LNCaP clone FGC (cell line): ENCODE measurements around the gene DCAF8.
A peak's percentile ranks its signal among the peaks of the same experiment; 100 is the strongest.

Source experiments
- DNase-seq: peaks from one replicate; pipeline ENCODE4 v3.0.0-alpha.2; 2011; ENCODE audit warnings: low read depth
- H3K4me3 ChIP-seq: 2 replicates; pipeline ENCODE4 v1.5.1; 2011; ENCODE audit warnings: mild to moderate bottlenecking, low read depth, low read length, control low read depth
- TF ChIP-seq, protein P1 (sequence below): IDR thresholded peaks from 2 replicates; pipeline ENCODE4 v1.5.1; 2012; ENCODE audit warnings: mild to moderate bottlenecking; ENCODE audit not compliant: control insufficient read depth, insufficient read depth; ENCODE audit errors: extremely low read depth

The DCAF8 gene

DNA sequence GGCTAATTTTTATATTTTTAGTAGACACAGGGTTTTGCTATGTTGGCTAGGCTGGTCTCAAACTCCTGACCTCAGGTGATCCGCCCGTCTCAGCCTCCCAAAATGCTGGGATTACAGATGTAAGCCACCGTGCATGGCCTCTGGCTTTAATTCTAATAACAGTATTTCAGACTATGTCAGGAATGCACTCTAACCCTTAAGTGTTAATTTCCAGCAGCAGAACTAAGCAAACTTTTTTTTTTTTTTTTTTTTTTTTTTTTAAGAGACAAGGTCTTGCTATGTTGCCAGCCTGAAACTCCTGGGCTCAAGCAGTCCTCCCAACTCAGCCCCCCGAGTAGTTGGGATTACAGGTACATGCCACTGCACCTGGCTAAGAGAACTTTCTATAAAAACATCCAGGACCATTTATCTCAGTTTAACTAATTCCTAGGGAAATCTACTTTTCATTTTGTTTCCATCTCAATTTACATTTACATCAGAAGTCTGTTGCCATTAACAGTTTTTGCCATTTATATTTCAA lies 6.5 kb downstream of the DCAF8 start:
- no peak for DNase-seq
- H3K4me3 ChIP-seq = no peak overlapping the region
- TF ChIP-seq, protein P1, sequence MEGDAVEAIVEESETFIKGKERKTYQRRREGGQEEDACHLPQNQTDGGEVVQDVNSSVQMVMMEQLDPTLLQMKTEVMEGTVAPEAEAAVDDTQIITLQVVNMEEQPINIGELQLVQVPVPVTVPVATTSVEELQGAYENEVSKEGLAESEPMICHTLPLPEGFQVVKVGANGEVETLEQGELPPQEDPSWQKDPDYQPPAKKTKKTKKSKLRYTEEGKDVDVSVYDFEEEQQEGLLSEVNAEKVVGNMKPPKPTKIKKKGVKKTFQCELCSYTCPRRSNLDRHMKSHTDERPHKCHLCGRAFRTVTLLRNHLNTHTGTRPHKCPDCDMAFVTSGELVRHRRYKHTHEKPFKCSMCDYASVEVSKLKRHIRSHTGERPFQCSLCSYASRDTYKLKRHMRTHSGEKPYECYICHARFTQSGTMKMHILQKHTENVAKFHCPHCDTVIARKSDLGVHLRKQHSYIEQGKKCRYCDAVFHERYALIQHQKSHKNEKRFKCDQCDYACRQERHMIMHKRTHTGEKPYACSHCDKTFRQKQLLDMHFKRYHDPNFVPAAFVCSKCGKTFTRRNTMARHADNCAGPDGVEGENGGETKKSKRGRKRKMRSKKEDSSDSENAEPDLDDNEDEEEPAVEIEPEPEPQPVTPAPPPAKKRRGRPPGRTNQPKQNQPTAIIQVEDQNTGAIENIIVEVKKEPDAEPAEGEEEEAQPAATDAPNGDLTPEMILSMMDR = no peak

DNA sequence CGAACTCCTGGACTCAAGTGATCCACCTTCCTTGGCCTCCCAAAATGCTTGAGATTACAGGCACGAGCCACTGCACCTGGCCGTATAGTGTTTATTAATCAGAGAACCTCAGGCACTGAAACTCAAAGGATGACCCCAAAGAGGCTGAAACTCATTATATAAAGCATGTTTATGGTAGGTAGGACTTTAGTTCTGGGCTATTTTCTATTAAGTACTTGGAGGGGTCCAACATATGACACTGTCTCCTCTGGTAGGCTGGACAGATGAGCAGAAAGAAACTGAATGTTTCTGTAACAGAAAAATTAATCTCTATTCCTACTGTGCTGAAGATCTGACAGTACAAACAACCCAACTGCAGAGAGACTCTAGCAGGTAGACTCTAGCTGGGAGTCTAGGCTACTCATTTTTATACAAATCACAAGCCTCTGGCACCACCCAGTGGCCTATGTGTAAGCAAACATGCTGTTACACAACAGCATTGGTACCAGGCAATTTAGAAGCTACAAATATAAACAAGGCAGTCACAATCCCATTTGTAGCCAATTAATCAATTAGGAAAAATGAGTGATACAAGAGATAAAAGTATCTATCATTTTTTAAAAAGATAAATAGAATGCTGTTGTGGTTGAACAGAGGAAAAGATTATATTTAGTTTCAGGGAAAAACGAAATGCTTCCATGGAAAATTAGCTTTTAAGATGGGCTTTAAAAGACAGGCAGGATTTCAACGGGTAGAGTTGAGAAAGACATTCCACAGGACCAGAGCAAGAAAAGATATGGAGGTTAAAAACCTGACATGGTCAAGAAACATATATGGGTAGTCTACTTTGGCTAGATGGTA lies 10.4 kb downstream of the DCAF8 start:
- DNase-seq = peak; percentile 73
- TF ChIP-seq, protein P1 = peak; percentile 86
- H3K4me3 ChIP-seq = no peak overlapping the region

GRCh38 chr1:160251011-160251410 lies 11.3 kb downstream of the DCAF8 start:
- no peak overlapping the region for H3K4me3 ChIP-seq
- TF ChIP-seq, protein P1 = no peak

GRCh38 chr1:160247053-160247452 lies 15.3 kb downstream of the DCAF8 start:
- no peak overlapping the region for H3K4me3 ChIP-seq
- no peak for DNase-seq
- TF ChIP-seq, protein P1 = no peak

More at GRCh38 chr1:160251011-160251410, 11.3 kb downstream of the DCAF8 start:
- no peak for DNase-seq

GRCh38 chr1:160245434-160245833 lies 16.9 kb downstream of the DCAF8 start:
- TF ChIP-seq, protein P1 = no peak
- DNase-seq = no peak
- H3K4me3 ChIP-seq = no peak overlapping the region

GRCh38 chr1:160244209-160244608 lies 18.1 kb downstream of the DCAF8 start:
- TF ChIP-seq, protein P1 = no peak
- peak; percentile 14 for DNase-seq
- no peak overlapping the region for H3K4me3 ChIP-seq
